ENCODE measurements around the gene PRPH2. TPM values are rescaled to one million over a fixed set of nuclear protein-coding genes. Genes with fewer than 3 reads are reported as not detected.
A peak's percentile ranks its signal among the peaks of the same experiment; 100 is the strongest.

The PRPH2 gene
- total RNA-seq, 6 experiments from 2014 or later: 0.16 TPM; not detected in 5

DNA sequence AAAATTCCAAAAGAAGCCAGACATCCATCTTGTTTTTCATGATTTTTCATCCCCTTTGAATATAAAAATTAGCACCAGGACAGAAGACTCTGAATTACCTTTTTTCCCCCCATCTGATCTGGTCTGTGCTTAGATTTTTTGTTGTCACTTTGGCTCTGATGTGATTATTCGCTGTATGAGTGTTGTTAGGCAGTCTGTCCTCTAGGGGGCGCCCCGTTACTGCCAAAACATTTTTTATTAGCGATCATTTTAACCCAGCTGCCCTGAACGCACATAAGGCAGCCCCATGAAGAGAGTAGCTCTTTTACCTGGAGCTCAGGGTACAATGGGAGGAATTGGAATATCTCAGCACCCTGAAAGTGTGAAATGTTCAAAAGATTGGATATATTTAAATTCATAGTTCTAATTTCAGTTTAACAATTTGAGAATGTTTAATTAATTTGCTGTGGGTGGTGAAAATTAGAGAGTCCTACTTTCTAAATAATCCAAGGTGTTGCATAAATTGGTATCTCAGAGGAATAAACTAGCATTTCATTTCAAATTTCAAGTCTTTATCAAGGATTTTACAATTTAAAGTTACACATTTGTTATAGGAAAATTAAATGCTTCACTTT is 60.8 kb downstream of the PRPH2 start:
- no peak overlapping the region for H3K4me3 ChIP-seq
- no peak for TF ChIP-seq POLR2A (IDR thresholded peaks at IDR 0.05)
- TF ChIP-seq, protein P1, sequence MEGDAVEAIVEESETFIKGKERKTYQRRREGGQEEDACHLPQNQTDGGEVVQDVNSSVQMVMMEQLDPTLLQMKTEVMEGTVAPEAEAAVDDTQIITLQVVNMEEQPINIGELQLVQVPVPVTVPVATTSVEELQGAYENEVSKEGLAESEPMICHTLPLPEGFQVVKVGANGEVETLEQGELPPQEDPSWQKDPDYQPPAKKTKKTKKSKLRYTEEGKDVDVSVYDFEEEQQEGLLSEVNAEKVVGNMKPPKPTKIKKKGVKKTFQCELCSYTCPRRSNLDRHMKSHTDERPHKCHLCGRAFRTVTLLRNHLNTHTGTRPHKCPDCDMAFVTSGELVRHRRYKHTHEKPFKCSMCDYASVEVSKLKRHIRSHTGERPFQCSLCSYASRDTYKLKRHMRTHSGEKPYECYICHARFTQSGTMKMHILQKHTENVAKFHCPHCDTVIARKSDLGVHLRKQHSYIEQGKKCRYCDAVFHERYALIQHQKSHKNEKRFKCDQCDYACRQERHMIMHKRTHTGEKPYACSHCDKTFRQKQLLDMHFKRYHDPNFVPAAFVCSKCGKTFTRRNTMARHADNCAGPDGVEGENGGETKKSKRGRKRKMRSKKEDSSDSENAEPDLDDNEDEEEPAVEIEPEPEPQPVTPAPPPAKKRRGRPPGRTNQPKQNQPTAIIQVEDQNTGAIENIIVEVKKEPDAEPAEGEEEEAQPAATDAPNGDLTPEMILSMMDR (IDR thresholded peaks at IDR 0.05): peak; percentile 87 to 90 (median 88)
- 0% methylated on average over 5 of the region's 5 CpGs for WGBS (ENCODE audit: insufficient coverage, low coverage, low lambda C conversion rate, missing lambda C conversion rate)
- no peak overlapping the region for H3K27ac ChIP-seq
- peak; percentile 86 to 96 (median 94) for ATAC-seq
- H3K9me3 ChIP-seq: no peaks in the 10 kb centered on the region
- H3K27me3 ChIP-seq: no peaks in the 10 kb centered on the region
- no peaks in the 10 kb centered on the region for H3K4me1 ChIP-seq
- intact Hi-C loops (cut with DNase I): loop anchor here in 1 of 2 donors (10.0 kb wide), 1 partner anchor 213 kb away; the partner anchor contains the start of gene RPL7L1
- peaks cover 4 to 78% (median 30%) of the 10 kb centered on the region in 4 donors for H3K36me3 ChIP-seq
- peak; percentile 71 to 77 (median 73) for DNase-seq

- intact Hi-C loops (cut with DNase I): loop anchor here in 1 of 2 donors (10.0 kb wide), 1 partner anchor 215 kb away; the partner anchor contains the start of gene RPL7L1
- no peak for TF ChIP-seq POLR2A (IDR thresholded peaks at IDR 0.05)
- TF ChIP-seq, protein P1 (IDR thresholded peaks at IDR 0.05): no peak
- H3K36me3 ChIP-seq: peaks cover 4 to 73% (median 32%) of the 10 kb centered on the region in 4 donors
- H3K4me1 ChIP-seq: no peaks in the 10 kb centered on the region
- DNase-seq (no peak), ATAC-seq (peak in 1 of 4 donors; percentile 30)
- H3K9me3 ChIP-seq: no peaks in the 10 kb centered on the region
- H3K27me3 ChIP-seq: no peaks in the 10 kb centered on the region
- H3K27ac ChIP-seq: no peak overlapping the region
- WGBS (ENCODE audit: insufficient coverage, low coverage, low lambda C conversion rate, missing lambda C conversion rate): 10% methylated on average over 1 of the region's 1 CpG
- H3K4me3 ChIP-seq: no peak overlapping the region
These were observed 62.6 kb downstream of the PRPH2 start for GRCh38 chr6:42659806-42660205.

DNA sequence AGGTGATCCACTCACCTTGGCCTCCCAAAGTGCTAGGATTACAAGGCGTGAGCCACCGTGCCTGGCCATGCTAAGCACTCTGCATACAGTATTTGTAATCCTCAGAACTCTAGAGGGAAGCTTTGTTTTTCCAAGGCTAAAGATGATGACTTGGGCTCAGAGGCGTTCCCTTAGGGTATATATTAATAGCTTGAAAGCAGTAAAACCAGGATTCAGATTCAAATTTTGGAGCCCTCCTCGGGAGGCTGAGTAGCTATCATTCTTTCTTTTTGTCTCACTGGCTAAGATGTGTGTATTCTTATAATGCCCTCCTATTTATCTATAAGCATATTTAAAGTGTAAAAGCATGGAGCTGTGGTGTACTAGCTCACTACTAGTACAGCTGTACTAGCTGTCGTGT is 68.5 kb downstream of the PRPH2 start:
- intact Hi-C loops (cut with DNase I): no loop called here
- H3K9me3 ChIP-seq: peaks cover 0 to 2% (median 0%) of the 10 kb centered on the region in 4 donors
- peaks cover 0 to 90% (median 41%) of the 10 kb centered on the region in 4 donors for H3K36me3 ChIP-seq
- TF ChIP-seq, protein P1 (IDR thresholded peaks at IDR 0.05): no peak
- TF ChIP-seq POLR2A (IDR thresholded peaks at IDR 0.05): no peak
- no peak overlapping the region for H3K4me3 ChIP-seq
- no peak overlapping the region for H3K27ac ChIP-seq
- no peaks in the 10 kb centered on the region for H3K27me3 ChIP-seq
- DNase-seq (no peak), ATAC-seq (no peak)
- H3K4me1 ChIP-seq: no peaks in the 10 kb centered on the region
- 92% methylated on average over 5 of the region's 5 CpGs for WGBS (ENCODE audit: insufficient coverage, low coverage, low lambda C conversion rate, missing lambda C conversion rate)

DNA sequence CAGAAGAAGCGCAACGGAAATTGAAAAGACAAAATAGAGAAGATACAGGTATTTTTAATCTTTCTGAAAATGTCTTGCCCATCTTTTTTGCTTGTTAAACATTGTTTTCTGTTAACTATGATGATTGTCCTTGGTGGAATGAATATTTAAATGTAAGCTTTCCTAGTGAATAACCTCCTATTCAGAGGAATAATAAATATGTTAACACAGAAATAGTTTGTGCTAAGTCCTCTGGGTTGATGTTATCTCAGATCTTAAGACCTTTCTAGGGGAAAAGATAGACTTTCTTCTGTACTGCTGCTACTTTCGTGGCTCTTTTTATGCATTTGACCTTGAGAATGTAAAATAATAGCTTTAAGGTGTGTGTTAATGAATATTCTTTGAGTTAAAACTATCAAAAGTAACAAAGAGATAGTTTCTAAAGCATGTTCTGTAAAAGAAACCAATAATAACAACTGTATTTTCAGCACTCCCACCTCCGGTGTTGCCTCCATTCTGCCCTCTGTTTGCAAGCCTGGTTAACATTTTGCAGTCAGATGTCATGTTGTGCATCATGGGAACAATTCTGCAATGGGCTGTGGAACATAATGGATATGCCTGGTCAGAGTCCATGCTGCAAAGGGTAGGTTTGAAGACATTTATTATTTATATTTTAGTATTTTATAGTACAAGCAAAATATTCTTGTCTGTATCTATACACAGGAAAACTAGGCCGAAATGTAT is 70.2 kb downstream of the PRPH2 start:
- WGBS (ENCODE audit: insufficient coverage, low coverage, low lambda C conversion rate, missing lambda C conversion rate): 83% methylated on average over 5 of the region's 5 CpGs
- Histone ChIP-seq H3K4me3 (no peak overlapping the region), H3K9me3 (peaks cover 0 to 2% (median 0%) of the 10 kb centered on the region in 4 donors), H3K27me3 (no peaks in the 10 kb centered on the region), H3K27ac (no peak overlapping the region), H3K4me1 (no peaks in the 10 kb centered on the region), H3K36me3 (peaks cover 0 to 84% (median 33%) of the 10 kb centered on the region in 4 donors)
- ATAC-seq (no peak), DNase-seq (no peak)
- intact Hi-C loops (cut with DNase I): no loop called here
- no peak for TF ChIP-seq POLR2A (IDR thresholded peaks at IDR 0.05)
- TF ChIP-seq, protein P1 (IDR thresholded peaks at IDR 0.05): no peak

Small RNA genes lying within 50 kb of the gene (small RNA-seq; reads per million reads assigned to genes)
- 0 reads per million in 2 experiments for gene RNU6-890P

Other genes starting within 250 kb of the PRPH2 start
- gene UBR2, start 158.6 kb downstream of the PRPH2 start, total RNA-seq: 10 to 100 TPM; 14.0 to 22.8 (median 16.7) TPM
- gene TBCC, start 23.5 kb upstream of the PRPH2 start, total RNA-seq: 10 to 100 TPM in 2 of 6 experiments, 1 to 10 TPM in 4; 5.4 to 12.2 (median 6.3) TPM
- gene BICRAL, start 59.5 kb upstream of the PRPH2 start, total RNA-seq: 1 to 10 TPM; 4.3 to 6.0 (median 5.5) TPM
- gene RPL7L1, start 157.0 kb upstream of the PRPH2 start, total RNA-seq: 100 to 1,000 TPM in 1 of 6 experiments, 10 to 100 TPM in 5; 36.6 to 114 (median 44.2) TPM
- gene PTCRA, start 193.5 kb upstream of the PRPH2 start, total RNA-seq: under 1 TPM in 3 of 6 experiments, not detected in 3; 0.31 to 0.46 (median 0.37) TPM
- gene CNPY3, start 206.9 kb upstream of the PRPH2 start, total RNA-seq: 10 to 100 TPM; 11.1 to 75.4 (median 28.8) TPM
- gene GNMT, start 238.2 kb upstream of the PRPH2 start, total RNA-seq: 100 to 1,000 TPM in 3 of 6 experiments, 10 to 100 TPM in 3; 13.7 to 470 (median 107) TPM